DND-41 (cell line): ENCODE results near the gene ZPBP2.
"Not testable (repeated sequence)": the region's sequence is repeated elsewhere in the genome, so short reads cannot be mapped to it uniquely, and the experiment has no call there.

ENCODE experiments used
- ATAC-seq: fragments of 200-7000 bp; cut with Tn5 transposase; 3 replicates; pipeline ENCODE4 v1.9.1; 2021; ENCODE audit warnings: low read depth; ENCODE audit not compliant: insufficient read depth
- DNase-seq: peaks from one replicate; pipeline ENCODE4 v3.0.0-alpha.2; 2020
- H2AFZ ChIP-seq: 2 replicates; pipeline ENCODE4 v1.6.0; 2012; ENCODE audit warnings: low read depth, low read length
- H3K27ac ChIP-seq: 2 replicates; pipeline ENCODE4 v1.5.1; 2012; ENCODE audit warnings: low read length, inconsistent platforms
- H3K27me3 ChIP-seq: fragments of 200-600 bp; sonication (generic); 2 replicates; pipeline ENCODE4 v1.6.0; 2012; ENCODE audit warnings: low read length, mild to moderate bottlenecking, inconsistent platforms; ENCODE audit not compliant: insufficient read depth, poor library complexity
- H3K36me3 ChIP-seq: 2 replicates; pipeline ENCODE4 v1.5.1; 2012; ENCODE audit warnings: low read length, inconsistent platforms; ENCODE audit not compliant: insufficient read depth
- H3K4me1 ChIP-seq: 2 replicates; pipeline ENCODE4 v1.5.1; 2012; ENCODE audit warnings: mild to moderate bottlenecking, low read length; ENCODE audit not compliant: insufficient read depth
- H3K4me2 ChIP-seq: 2 replicates; pipeline ENCODE4 v1.6.0; 2012; ENCODE audit warnings: mild to moderate bottlenecking, moderate library complexity, low read length, inconsistent platforms; ENCODE audit not compliant: insufficient read depth
- H3K4me3 ChIP-seq, 2 experiments: fragments of 200-600 bp in 1 of 2; shearing (Covaris generic) in 1 of 2; 2 replicates each; pipeline ENCODE4 v1.5.1; 2012 to 2016; ENCODE audit warnings: inconsistent platforms in 2 of 2, low read length in 2 of 2, mild to moderate bottlenecking in 2 of 2, low read depth in 1 of 2, moderate library complexity in 1 of 2
- H3K79me2 ChIP-seq: 2 replicates; pipeline ENCODE4 v1.6.0; 2012; ENCODE audit warnings: low read length, inconsistent platforms; ENCODE audit not compliant: insufficient read depth
- H3K9ac ChIP-seq: 2 replicates; pipeline ENCODE4 v1.6.0; 2012; ENCODE audit warnings: low read depth, mild to moderate bottlenecking, inconsistent platforms, low read length, moderate library complexity
- H3K9me3 ChIP-seq: 2 replicates; pipeline ENCODE4 v1.5.1; 2012; ENCODE audit warnings: low read length, moderate library complexity, mild to moderate bottlenecking, inconsistent platforms; ENCODE audit not compliant: insufficient read depth, severe bottlenecking
- H4K20me1 ChIP-seq: 2 replicates; pipeline ENCODE4 v1.6.0; 2012; ENCODE audit warnings: low read length; ENCODE audit not compliant: insufficient read depth
- EZH2 ChIP-seq: IDR thresholded peaks from 3 replicates; pipeline ENCODE4 v1.6.1; 2012; ENCODE audit warnings: borderline replicate concordance, low read depth, mild to moderate bottlenecking, moderate library complexity, low read length, inconsistent platforms; ENCODE audit not compliant: severe bottlenecking
- TF ChIP-seq, protein P1 (sequence below): IDR thresholded peaks from 2 replicates; pipeline ENCODE4 v1.5.1; 2012; ENCODE audit warnings: borderline replicate concordance, low read length, moderate library complexity, mild to moderate bottlenecking; ENCODE audit not compliant: poor library complexity, severe bottlenecking; ENCODE audit errors: extremely low read depth

ZPBP2 gene

DNA sequence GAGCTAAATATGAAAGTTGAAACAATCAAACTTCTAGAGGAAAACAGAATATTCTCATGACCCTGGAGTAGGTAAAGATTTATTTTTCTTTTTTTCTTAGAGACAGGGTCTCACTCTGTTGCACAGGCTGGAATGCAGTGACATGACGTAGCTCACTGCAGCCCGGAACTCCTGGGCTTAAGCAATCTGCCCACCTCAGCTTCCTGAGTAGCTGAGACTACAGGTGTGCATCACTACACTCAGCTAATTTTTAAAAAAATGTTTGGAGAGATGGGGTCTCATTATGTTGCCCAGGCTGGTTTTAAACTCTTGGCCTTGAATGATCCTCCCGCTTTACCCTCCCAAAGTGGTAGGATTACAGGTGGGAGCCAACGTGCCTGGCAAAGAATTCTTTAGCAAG is 19.4 kb upstream of the ZPBP2 start:
- ATAC-seq: no peak
- Histone ChIP-seq H3K9ac (no peak overlapping the region), H2AFZ (no peak overlapping the region), H3K4me1 (no peaks in the 10 kb centered on the region), H3K36me3 (no peaks in the 10 kb centered on the region), H3K4me3 (no peak overlapping the region), H3K27me3 (peaks cover 11% of the 10 kb centered on the region), H3K27ac (no peak overlapping the region), H3K79me2 (no peaks in the 10 kb centered on the region), H3K4me2 (no peak overlapping the region), H3K9me3 (no peaks in the 10 kb centered on the region), H4K20me1 (no peaks in the 10 kb centered on the region)
- no peak for TF ChIP-seq EZH2
- TF ChIP-seq, protein P1, sequence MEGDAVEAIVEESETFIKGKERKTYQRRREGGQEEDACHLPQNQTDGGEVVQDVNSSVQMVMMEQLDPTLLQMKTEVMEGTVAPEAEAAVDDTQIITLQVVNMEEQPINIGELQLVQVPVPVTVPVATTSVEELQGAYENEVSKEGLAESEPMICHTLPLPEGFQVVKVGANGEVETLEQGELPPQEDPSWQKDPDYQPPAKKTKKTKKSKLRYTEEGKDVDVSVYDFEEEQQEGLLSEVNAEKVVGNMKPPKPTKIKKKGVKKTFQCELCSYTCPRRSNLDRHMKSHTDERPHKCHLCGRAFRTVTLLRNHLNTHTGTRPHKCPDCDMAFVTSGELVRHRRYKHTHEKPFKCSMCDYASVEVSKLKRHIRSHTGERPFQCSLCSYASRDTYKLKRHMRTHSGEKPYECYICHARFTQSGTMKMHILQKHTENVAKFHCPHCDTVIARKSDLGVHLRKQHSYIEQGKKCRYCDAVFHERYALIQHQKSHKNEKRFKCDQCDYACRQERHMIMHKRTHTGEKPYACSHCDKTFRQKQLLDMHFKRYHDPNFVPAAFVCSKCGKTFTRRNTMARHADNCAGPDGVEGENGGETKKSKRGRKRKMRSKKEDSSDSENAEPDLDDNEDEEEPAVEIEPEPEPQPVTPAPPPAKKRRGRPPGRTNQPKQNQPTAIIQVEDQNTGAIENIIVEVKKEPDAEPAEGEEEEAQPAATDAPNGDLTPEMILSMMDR: no peak
- DNase-seq: no peak

DNA sequence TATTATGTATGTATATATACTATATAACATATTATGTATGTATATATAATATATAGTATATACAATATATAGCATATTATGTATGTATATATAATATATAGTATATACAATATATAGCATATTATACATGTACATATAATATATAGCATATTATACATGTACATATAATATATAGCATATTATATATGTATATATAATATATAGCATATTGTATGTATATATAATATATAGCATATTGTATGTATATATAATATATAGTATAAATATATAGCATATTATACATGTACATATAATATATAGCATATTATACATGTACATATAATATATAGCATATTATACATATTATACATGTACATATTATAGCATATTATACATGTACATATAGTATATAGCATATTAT is 17.8 kb upstream of the ZPBP2 start:
- H3K4me1 ChIP-seq, H3K9me3 ChIP-seq, H3K36me3 ChIP-seq, H3K27ac ChIP-seq, H3K79me2 ChIP-seq, H4K20me1 ChIP-seq, H2AFZ ChIP-seq, H3K4me2 ChIP-seq, H3K9ac ChIP-seq, ATAC-seq, H3K4me3 ChIP-seq, DNase-seq: not testable (repeated sequence)
- H3K27me3 ChIP-seq: peaks cover 11% of the 10 kb centered on the region

DNA sequence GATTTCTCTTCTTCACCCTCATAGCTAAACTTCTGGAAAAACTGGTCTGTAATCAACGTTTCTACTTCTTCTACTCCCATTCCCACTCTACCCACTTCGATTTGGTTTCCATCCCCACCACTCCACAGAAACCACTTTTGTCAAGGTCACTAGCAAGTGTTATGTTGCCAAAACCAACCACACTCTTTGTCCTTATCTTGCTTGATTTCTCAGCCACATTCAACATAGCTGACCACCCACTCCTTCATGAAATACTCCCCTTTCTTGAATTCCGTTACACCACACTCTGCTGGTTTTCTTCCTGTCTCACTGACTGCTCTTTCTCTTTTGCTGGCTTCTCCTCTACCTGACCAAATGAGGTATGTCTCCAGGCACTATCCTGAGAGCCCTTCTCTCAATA is 15.8 kb upstream of the ZPBP2 start:
- H3K27me3 ChIP-seq: peaks cover 11% of the 10 kb centered on the region
- no peaks in the 10 kb centered on the region for H3K36me3 ChIP-seq
- no peaks in the 10 kb centered on the region for H3K79me2 ChIP-seq
- no peak for ATAC-seq
- no peak for TF ChIP-seq EZH2
- TF ChIP-seq, protein P1: no peak
- H3K4me3 ChIP-seq: no peak overlapping the region
- no peak for DNase-seq
- H2AFZ ChIP-seq: no peak overlapping the region
- no peaks in the 10 kb centered on the region for H3K9me3 ChIP-seq
- H3K4me2 ChIP-seq: no peak overlapping the region
- no peak overlapping the region for H3K27ac ChIP-seq
- H3K4me1 ChIP-seq: no peaks in the 10 kb centered on the region
- H3K9ac ChIP-seq: no peak overlapping the region
- H4K20me1 ChIP-seq: no peaks in the 10 kb centered on the region

DNA sequence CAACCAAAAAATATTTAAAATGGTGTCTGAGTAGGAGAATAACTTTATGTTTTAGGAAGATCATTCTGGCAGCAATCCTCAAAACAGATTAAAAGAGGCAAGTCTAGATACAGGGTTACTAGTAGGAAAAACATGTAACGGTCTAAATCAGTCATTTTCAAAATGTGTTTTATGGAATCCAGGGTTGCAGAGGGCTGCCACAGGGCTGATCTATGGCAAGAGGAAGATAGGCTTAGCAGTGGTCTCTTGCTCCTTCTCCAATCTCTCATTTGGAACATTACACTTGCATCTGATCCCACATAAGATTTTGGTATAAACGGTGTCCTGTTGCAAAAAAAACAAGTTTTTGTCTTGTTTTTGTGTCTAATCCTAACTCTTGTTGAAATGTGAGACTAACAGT is 13.1 kb upstream of the ZPBP2 start:
- H3K79me2 ChIP-seq: no peaks in the 10 kb centered on the region
- H4K20me1 ChIP-seq: no peaks in the 10 kb centered on the region
- TF ChIP-seq, protein P1: no peak
- no peak for TF ChIP-seq EZH2
- no peaks in the 10 kb centered on the region for H3K36me3 ChIP-seq
- no peak for DNase-seq
- H3K9me3 ChIP-seq: no peaks in the 10 kb centered on the region
- ATAC-seq: no peak
- no peak overlapping the region for H3K9ac ChIP-seq
- H2AFZ ChIP-seq: no peak overlapping the region
- H3K4me2 ChIP-seq: no peak overlapping the region
- H3K27ac ChIP-seq: no peak overlapping the region
- H3K27me3 ChIP-seq: peaks cover 3% of the 10 kb centered on the region
- no peak overlapping the region for H3K4me3 ChIP-seq
- no peaks in the 10 kb centered on the region for H3K4me1 ChIP-seq

DNA sequence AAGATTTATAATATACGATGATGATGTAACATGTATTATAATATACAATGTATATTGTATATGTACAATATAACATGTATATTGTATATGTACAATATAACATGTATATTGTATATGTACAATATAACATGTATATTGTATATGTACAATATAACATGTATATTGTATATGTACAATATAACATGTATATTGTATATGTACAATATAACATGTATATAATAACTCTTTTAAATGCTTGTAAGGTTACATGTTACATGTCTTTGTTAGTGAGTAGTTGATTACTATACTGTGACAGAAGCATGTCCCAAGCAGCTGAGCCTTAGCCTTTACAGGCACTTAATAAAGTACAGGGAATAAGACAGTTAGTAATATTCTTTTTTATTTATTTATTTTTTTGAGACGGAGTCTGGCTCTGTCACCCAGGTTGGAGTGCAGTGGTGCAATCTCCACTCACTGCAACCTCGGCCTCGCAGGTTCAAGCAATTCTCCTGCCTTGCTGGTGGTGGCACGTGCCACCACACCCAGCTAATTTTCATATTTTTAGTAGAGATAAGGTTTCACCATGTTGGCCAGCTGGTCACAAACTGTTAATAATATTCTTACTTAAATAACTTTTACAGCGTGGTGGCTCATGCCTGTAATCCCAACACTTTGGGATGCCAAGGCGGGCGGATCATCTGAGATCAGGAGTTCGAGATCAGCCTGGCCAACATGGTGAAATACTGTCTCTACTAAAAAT is 11.9 kb upstream of the ZPBP2 start:
- H3K79me2 ChIP-seq, H3K4me3 ChIP-seq, ATAC-seq: not testable (repeated sequence)

More for the DNA sequence above, 11.9 kb upstream of the ZPBP2 start:
- H2AFZ ChIP-seq, H3K27ac ChIP-seq, H3K9me3 ChIP-seq, H3K36me3 ChIP-seq, DNase-seq, H3K4me2 ChIP-seq, H3K27me3 ChIP-seq, H4K20me1 ChIP-seq, H3K9ac ChIP-seq, H3K4me1 ChIP-seq: not testable (repeated sequence)
